ENCODE results near the gene EARS2. TPM values are rescaled to one million over a fixed set of nuclear protein-coding genes. Genes with fewer than 3 reads are reported as not detected.
"Not testable (repeated sequence)": the region's sequence is repeated elsewhere in the genome, so short reads cannot be mapped to it uniquely, and the experiment has no call there.

The EARS2 gene
- polyA plus RNA-seq, 1 donor (not counting 4 experiments of a cell fraction or from before 2014, with no cell fraction given) = 32.7 TPM

GRCh38 chr16:23584186-23585076 is 27.3 kb upstream of the EARS2 start:
- no peaks in the 10 kb centered on the region for H3K4me1 ChIP-seq (ENCODE audit: control insufficient read depth, extremely low read depth, insufficient read depth, low read length)
- no peak overlapping the region for H3K4me3 ChIP-seq (ENCODE audit: control insufficient read depth in 2 of 3, extremely low read depth in 1 of 3, insufficient read depth in 2 of 3, low read depth in 1 of 3, low read length in 3 of 3)
- H3K9me1 ChIP-seq (ENCODE audit: control insufficient read depth, extremely low read depth, insufficient read depth, low read length) = no peaks in the 10 kb centered on the region
- TF ChIP-seq EZH2 (IDR thresholded peaks at IDR 0.05; ENCODE audit: low read length) (no peak), CTCF (optimal IDR thresholded peaks at IDR 0.05 in 1 of 3, IDR thresholded peaks at IDR 0.05 in 1 of 3, conservative IDR thresholded peaks at IDR 0.05 in 1 of 3; ENCODE audit: extremely low read depth in 1 of 3, insufficient read depth in 2 of 3, low read length in 3 of 3) (no peak)
- no peak for DNase-seq (ENCODE audit: low read depth, low spot score)
- H4K20me1 ChIP-seq (ENCODE audit: control insufficient read depth, extremely low read depth, insufficient read depth, low read length) = peaks cover 3% of the 10 kb centered on the region
- peaks cover 11 to 18% of the 10 kb centered on the region in 2 experiments for H3K36me3 ChIP-seq (ENCODE audit: control insufficient read depth in 2 of 2, extremely low read depth in 1 of 2, insufficient read depth in 2 of 2, low read length in 2 of 2)
- H3K9ac ChIP-seq (ENCODE audit: control insufficient read depth, extremely low read depth, insufficient read depth, low read length) = no peak overlapping the region
- no peaks in the 10 kb centered on the region for H3K9me3 ChIP-seq (ENCODE audit: control insufficient read depth, low read depth, low read length)
- no peak overlapping the region for H3K4me2 ChIP-seq (ENCODE audit: control insufficient read depth, extremely low read depth, insufficient read depth, low read depth, low read length)
- dilution Hi-C loops (cut with MboI; ENCODE audit: extremely low pct_ligation_motif_present, low sequenced_read_pairs) = no loop called here
- H3K79me2 ChIP-seq (ENCODE audit: control insufficient read depth, insufficient read depth, low read length) = peaks cover 24% of the 10 kb centered on the region
- no peak overlapping the region for H3K27ac ChIP-seq (ENCODE audit: control insufficient read depth, insufficient read depth, low read length)
- H3K27me3 ChIP-seq (ENCODE audit: control insufficient read depth, extremely low read depth, insufficient read depth, low read length) = no peaks in the 10 kb centered on the region
- FAIRE-seq = no peak
- no peak overlapping the region for H2AFZ ChIP-seq (ENCODE audit: control insufficient read depth, low read length)

- not testable (repeated sequence) for FAIRE-seq
Observed at GRCh38 chr16:23583271-23583670, 26.1 kb upstream of the EARS2 start.

More at GRCh38 chr16:23583271-23583670, 26.1 kb upstream of the EARS2 start:
- H3K36me3 ChIP-seq (ENCODE audit: control insufficient read depth in 2 of 2, extremely low read depth in 1 of 2, insufficient read depth in 2 of 2, low read length in 2 of 2) = peaks cover 5 to 14% of the 10 kb centered on the region in 2 experiments
- H3K9me1 ChIP-seq (ENCODE audit: control insufficient read depth, extremely low read depth, insufficient read depth, low read length); H3K27me3 ChIP-seq (ENCODE audit: control insufficient read depth, extremely low read depth, insufficient read depth, low read length); H3K9ac ChIP-seq (ENCODE audit: control insufficient read depth, extremely low read depth, insufficient read depth, low read length); H4K20me1 ChIP-seq (ENCODE audit: control insufficient read depth, extremely low read depth, insufficient read depth, low read length); H3K4me2 ChIP-seq (ENCODE audit: control insufficient read depth, extremely low read depth, insufficient read depth, low read depth, low read length); DNase-seq (ENCODE audit: low read depth, low spot score); H3K9me3 ChIP-seq (ENCODE audit: control insufficient read depth, low read depth, low read length); dilution Hi-C loops (cut with MboI; ENCODE audit: extremely low pct_ligation_motif_present, low sequenced_read_pairs); H3K4me3 ChIP-seq (ENCODE audit: control insufficient read depth in 2 of 3, extremely low read depth in 1 of 3, insufficient read depth in 2 of 3, low read depth in 1 of 3, low read length in 3 of 3); H3K27ac ChIP-seq (ENCODE audit: control insufficient read depth, insufficient read depth, low read length); H3K4me1 ChIP-seq (ENCODE audit: control insufficient read depth, extremely low read depth, insufficient read depth, low read length); H2AFZ ChIP-seq (ENCODE audit: control insufficient read depth, low read length): not testable (repeated sequence)
- peaks cover 13% of the 10 kb centered on the region for H3K79me2 ChIP-seq (ENCODE audit: control insufficient read depth, insufficient read depth, low read length)
